GM23248 (cell line): ENCODE data around the gene CSDE1.

Source experiments
- EZH2 ChIP-seq: fragments of 200-600 bp; sonication (generic); IDR thresholded peaks from 2 replicates; pipeline ENCODE4 v1.6.1; 2018; ENCODE audit warnings: antibody characterized with exemption, mild to moderate bottlenecking; ENCODE audit not compliant: insufficient read depth, poor library complexity, severe bottlenecking
- EZH2phosphoT487 ChIP-seq: fragments of 200-600 bp; sonication (generic); IDR thresholded peaks from 2 replicates; pipeline ENCODE4 v1.6.1; 2018; ENCODE audit warnings: antibody characterized with exemption, moderate library complexity, mild to moderate bottlenecking, low read depth; ENCODE audit not compliant: insufficient read depth

GRCh38 chr1:114685851-114686250, 71.9 kb downstream of the CSDE1 start:
- TF ChIP-seq EZH2phosphoT487: no peak
- no peak for TF ChIP-seq EZH2
